ENCODE data around the gene EPM2AIP1.

DNA sequence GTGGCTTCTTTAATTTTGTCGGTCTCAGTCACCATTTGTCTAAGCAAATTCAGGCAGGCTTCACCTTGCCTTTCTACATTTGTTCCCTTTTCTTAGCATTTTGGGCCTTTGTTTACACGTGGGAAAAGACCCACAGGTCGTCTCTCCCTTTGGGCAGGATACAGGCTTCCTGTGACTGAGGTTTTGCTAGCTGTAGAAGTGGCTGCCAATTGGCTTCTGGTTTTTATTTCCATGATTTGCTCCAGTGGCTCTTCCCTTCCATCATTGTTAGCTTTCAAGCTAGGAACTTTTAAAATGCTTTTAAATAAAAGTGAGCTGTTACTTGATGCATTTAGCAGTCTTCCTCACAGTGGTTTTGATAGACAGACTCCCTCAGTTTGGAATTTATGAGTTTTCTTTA, 37.7 kb upstream of the EPM2AIP1 start:
- TF ChIP-seq, protein P1, sequence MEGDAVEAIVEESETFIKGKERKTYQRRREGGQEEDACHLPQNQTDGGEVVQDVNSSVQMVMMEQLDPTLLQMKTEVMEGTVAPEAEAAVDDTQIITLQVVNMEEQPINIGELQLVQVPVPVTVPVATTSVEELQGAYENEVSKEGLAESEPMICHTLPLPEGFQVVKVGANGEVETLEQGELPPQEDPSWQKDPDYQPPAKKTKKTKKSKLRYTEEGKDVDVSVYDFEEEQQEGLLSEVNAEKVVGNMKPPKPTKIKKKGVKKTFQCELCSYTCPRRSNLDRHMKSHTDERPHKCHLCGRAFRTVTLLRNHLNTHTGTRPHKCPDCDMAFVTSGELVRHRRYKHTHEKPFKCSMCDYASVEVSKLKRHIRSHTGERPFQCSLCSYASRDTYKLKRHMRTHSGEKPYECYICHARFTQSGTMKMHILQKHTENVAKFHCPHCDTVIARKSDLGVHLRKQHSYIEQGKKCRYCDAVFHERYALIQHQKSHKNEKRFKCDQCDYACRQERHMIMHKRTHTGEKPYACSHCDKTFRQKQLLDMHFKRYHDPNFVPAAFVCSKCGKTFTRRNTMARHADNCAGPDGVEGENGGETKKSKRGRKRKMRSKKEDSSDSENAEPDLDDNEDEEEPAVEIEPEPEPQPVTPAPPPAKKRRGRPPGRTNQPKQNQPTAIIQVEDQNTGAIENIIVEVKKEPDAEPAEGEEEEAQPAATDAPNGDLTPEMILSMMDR (IDR thresholded peaks at IDR 0.05) = no peak
- TF ChIP-seq, protein P2, sequence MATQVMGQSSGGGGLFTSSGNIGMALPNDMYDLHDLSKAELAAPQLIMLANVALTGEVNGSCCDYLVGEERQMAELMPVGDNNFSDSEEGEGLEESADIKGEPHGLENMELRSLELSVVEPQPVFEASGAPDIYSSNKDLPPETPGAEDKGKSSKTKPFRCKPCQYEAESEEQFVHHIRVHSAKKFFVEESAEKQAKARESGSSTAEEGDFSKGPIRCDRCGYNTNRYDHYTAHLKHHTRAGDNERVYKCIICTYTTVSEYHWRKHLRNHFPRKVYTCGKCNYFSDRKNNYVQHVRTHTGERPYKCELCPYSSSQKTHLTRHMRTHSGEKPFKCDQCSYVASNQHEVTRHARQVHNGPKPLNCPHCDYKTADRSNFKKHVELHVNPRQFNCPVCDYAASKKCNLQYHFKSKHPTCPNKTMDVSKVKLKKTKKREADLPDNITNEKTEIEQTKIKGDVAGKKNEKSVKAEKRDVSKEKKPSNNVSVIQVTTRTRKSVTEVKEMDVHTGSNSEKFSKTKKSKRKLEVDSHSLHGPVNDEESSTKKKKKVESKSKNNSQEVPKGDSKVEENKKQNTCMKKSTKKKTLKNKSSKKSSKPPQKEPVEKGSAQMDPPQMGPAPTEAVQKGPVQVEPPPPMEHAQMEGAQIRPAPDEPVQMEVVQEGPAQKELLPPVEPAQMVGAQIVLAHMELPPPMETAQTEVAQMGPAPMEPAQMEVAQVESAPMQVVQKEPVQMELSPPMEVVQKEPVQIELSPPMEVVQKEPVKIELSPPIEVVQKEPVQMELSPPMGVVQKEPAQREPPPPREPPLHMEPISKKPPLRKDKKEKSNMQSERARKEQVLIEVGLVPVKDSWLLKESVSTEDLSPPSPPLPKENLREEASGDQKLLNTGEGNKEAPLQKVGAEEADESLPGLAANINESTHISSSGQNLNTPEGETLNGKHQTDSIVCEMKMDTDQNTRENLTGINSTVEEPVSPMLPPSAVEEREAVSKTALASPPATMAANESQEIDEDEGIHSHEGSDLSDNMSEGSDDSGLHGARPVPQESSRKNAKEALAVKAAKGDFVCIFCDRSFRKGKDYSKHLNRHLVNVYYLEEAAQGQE (IDR thresholded peaks at IDR 0.05; ENCODE audit: insufficient read depth in 1 of 2, low read depth in 2 of 2, low read length in 1 of 2) = no peak
- no peak for TF ChIP-seq POLR2AphosphoS5 (IDR thresholded peaks at IDR 0.05; ENCODE audit: low read depth, low read length)
- no peak for TF ChIP-seq TCF7L2 (IDR thresholded peaks at IDR 0.05; ENCODE audit: low read depth, low read length)
- TF ChIP-seq SIN3A (IDR thresholded peaks at IDR 0.05; ENCODE audit: borderline replicate concordance, insufficient read depth, low read depth, low read length) = no peak

Measured in Panc1 (cell line).